Inflammatory macrophage (primary cell): ENCODE results near the gene PRKG1.

Experiments used
- DNase-seq, 2 donors: peaks; one replicate each; pipeline ENCODE4 v3.0.0-alpha.2; 2020 to 2022

PRKG1 gene

GRCh38 chr10:52346394-52347326 is 1272.4 kb downstream of the PRKG1 start:
- DNase-seq, result no peak

GRCh38 chr10:52347327-52347667 is 1273.0 kb downstream of the PRKG1 start:
- no peak for DNase-seq
